NCI-H1694 (cell line): Measurements from ENCODE around the gene PCSK5.
"Not testable (repeated sequence)": the region's sequence is repeated elsewhere in the genome, so short reads cannot be mapped to it uniquely, and the experiment has no call there.

ENCODE experiments used
- DNase-seq: peaks from one replicate; lab custom pipeline; 2025; lab: John Stamatoyannopoulos, UW

Gene PCSK5

GRCh38 chr9:76247426-76247825, 357.0 kb downstream of the PCSK5 start:
- no peak for DNase-seq

DNA sequence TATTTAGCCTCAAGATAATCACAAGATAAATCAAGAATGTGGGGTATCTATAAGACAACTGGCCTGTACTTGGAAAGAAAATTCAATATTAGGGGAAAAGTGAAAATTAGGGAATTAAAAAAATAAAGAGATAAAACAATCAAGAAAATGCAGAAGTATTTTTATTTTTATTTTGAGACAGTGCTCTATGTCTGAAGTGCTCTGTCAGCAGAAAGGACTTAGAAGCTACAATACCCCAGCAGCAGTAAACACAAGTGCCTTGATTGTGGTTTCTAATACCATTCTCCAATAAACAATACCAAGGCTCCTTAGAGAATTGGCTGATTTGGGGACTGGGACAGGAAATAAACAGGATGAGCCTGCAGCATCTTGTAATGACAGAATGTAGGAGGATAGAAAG, 358.8 kb downstream of the PCSK5 start:
- no peak for DNase-seq

DNA sequence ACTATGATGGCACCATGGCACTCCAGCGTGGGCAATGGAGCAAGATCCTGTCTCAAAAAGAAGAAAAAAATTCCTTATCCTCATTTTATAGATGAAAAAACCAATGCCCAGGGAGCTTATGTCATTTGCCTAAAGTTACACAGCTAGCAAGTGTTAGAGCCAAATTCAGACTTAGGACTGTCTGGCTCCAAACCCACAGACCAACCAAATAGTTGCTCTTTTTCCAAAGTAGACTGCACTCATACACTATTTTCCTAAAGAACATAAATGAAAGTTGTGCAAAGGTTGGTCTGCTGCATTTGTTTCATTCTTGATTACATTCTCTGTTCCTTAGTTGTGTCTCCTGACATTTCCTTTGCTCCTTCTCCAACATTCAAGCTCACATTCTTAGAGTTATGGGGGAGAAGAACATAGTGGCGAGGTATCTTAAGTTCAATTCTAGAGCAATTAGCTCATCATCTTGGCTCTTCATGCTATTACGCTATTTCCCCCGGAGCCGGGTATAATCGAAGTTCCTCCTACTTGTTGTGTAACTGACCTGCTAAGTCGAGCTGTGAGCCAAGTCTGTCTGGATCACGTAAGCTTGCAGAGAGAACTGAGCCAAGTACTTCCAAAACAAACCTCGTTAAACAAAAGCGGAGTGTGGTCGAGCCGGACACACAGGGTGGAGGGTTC, 365.4 kb downstream of the PCSK5 start:
- DNase-seq, result no peak

GRCh38 chr9:76257311-76257710, 366.8 kb downstream of the PCSK5 start:
- no peak for DNase-seq

GRCh38 chr9:76266649-76267283, 376.3 kb downstream of the PCSK5 start:
- no peak for DNase-seq

DNA sequence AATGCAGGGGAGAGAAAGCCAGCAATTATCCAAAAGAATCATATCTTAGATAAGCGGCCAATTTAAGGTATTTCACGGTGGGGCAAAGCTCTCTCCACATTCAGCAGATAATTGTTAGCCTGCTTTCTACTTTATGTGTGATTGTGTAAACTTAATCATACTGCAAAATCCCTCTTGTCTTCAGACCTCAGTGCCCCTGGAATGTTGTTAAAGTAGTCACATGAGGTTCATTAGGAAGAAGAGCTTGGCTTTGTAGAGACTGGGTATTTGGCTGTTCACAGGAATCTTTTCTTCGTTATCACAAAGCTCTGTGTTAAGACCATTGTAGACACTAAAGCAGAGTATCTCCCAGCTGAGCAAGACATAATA, 376.8 kb downstream of the PCSK5 start:
- DNase-seq, result no peak

GRCh38 chr9:76269789-76270188, 379.3 kb downstream of the PCSK5 start:
- DNase-seq, result no peak

DNA sequence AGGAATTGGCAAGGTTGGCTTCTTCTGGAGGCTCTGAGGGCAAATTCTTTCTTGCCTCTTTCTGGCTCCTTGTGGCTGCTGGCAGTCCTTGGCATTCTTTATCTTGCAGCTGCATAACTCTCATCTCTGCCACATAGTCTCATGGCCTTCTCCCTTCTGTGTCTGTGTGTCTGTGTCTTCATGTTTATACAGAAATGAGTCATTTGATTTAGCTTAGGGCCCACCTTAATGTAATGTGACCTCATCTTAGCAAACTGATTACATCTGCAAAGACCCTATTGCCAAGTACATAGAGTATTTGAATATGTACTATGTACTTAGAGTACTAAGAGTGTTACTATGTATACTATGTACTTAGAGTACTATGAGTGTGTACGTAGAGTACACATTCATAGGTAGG, 381.3 kb downstream of the PCSK5 start:
- no peak for DNase-seq

DNA sequence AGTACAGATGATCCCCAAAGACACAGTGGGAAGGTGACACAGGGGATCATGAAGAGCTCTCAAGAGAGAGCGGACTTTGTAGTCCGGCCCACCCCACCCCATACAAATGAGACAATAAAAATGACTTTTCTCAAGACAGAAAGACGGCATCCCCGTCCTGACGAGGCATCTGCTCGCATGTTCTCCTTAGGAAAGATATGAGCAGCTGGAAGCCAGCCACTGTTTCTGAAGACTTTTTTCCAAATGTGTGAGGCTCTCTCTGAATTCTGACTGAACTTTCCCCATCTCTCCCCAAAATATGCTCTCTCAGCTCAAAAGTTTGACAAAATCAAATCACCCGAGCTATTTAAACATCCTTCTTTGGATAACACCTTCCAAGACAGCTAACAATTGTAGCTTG, 398.6 kb downstream of the PCSK5 start:
- no peak for DNase-seq

DNA sequence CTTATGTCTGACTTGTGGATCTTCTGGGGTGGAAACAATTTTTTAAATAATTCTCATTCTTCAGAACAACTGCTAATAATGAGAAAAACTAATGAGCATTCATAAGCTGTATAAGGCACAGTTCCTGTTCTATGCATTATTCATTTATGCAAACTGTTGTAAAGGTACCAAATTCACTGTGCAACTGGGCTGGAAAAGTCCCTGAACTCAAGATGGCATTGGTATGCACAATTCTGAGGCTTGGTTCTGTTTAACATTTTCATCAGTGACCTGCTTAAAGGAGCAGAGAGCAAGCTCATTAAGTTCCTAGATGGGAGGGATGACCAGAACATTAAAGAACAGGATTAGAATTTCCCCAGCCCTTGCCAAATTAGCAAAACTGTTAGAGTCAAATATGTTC, 399.2 kb downstream of the PCSK5 start:
- DNase-seq, result no peak

GRCh38 chr9:76290555-76290954, 400.1 kb downstream of the PCSK5 start:
- no peak for DNase-seq

DNA sequence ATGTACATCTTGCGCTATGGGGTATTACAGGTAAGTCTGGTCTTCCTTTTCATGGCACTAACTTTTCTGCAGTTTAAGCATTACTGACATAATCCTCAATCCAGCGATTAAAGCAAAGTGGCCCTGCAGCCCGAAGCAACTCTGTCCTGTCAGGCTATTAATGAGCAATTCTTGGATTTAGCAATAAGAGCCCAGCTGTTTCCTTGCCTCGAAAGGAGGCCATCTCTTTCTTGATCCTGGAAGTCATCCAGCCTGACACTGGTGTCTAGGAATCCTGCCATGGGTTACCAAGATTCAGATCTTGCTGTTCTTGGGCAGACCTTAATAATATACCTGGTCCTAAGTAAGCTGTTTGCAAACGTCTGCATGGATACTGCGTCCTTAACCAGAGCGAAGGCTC, 401.8 kb downstream of the PCSK5 start:
- no peak for DNase-seq

GRCh38 chr9:76292658-76293057, 402.2 kb downstream of the PCSK5 start:
- no peak for DNase-seq

- DNase-seq, result no peak
These were observed 403.8 kb downstream of the PCSK5 start for GRCh38 chr9:76294301-76294700.

GRCh38 chr9:76296561-76297310, 406.3 kb downstream of the PCSK5 start:
- no peak for DNase-seq

GRCh38 chr9:76297721-76298239, 407.3 kb downstream of the PCSK5 start:
- no peak for DNase-seq

- no peak for DNase-seq
These were observed 408.2 kb downstream of the PCSK5 start for GRCh38 chr9:76298521-76299144.

GRCh38 chr9:76302543-76302942, 412.1 kb downstream of the PCSK5 start:
- no peak for DNase-seq

DNA sequence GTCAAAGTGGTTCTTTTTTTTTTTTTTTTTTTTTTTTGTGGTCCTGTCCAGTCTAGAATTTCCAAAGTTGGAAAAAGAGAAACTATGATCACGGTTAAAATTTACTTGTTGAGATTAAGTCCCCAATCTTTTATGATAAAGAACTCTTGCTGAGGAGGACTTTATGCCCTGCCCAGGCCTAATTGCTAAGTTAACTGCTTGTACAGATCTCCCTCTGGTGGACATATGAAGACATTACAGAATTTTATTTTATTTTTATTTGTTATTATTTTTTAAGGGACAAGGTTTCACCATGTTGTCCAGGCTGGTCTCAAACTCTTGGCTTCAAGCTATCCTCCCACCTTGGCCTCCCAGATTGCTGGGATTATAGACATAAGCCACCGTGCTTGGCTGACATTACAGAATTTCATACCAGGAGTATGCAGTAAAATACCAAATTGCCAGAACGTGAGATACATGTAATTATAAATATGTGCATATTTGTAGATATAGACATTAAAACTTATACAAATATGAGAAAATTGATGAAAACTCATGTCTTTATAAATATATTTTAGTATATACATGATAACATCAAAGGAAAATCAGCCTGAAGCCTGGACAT, 412.6 kb downstream of the PCSK5 start:
- DNase-seq, result peak; percentile 10

DNA sequence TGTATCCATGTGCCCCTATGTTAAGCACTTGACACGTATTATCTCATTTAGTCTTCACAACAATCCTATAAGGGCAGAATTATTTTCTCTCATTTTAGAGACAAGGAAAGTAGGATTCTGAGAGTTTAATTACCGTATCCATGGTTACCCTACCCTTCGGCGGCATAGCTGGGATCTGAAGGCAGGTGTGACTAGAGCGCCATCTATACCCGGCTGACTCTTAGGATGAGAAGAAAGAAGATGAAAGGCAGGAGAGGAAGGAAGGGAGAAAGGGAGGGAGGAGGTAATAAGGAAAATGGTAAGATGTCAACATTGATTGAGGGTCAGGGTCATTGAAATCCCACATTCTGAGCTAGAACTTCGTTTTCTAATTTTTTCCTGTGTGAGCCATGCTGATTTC, 416.6 kb downstream of the PCSK5 start:
- not testable (repeated sequence) for DNase-seq

- DNase-seq, result no peak
These were observed 420.1 kb downstream of the PCSK5 start for GRCh38 chr9:76310577-76310976.

DNA sequence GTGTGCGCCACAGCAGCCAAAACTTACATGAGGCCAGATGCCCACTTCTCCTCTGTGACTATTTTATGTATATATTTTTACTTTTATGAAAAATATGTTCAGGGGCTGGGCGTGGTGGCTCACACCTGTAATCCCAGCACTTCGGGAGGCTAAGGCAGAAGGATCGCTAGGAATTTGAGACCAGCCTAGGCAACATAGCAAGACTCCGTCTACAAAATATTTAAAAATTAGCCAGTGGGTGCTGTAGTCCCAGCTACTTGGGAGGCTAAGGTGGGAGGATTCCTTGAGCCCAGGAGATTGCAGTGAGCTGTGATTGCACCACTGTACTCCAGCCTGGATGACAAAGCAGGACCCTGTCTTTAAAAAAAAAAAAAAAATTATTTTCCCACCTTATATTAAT, 420.5 kb downstream of the PCSK5 start:
- DNase-seq, result no peak
